Mesothelial cell of epicardium (in vitro differentiated cells): ENCODE measurements around the gene TCP11. TPM values are rescaled to one million over a fixed set of nuclear protein-coding genes. Genes with fewer than 3 reads are reported as not detected.

Experiments
- DNase-seq, 2 experiments: peaks; one replicate each; pipeline ENCODE4 v3.0.0; 2021; ENCODE audit warnings: low spot score in 2 of 2; ENCODE audit not compliant: unreplicated experiment in 2 of 2
- H3K27ac Mint-ChIP-seq: 2 replicates; pipeline ENCODE4 v1.8.0; 2021; ENCODE audit warnings: mixed read lengths
- H3K27me3 Mint-ChIP-seq: 2 replicates; pipeline ENCODE4 v1.8.0; 2021; ENCODE audit warnings: low read depth, mixed read lengths
- H3K36me3 Mint-ChIP-seq: 2 replicates; pipeline ENCODE4 v1.8.0; 2021; ENCODE audit warnings: mixed read lengths
- H3K4me1 Mint-ChIP-seq: 2 replicates; pipeline ENCODE4 v1.8.0; 2021; ENCODE audit warnings: mixed read lengths
- H3K4me3 Mint-ChIP-seq: 2 replicates; pipeline ENCODE4 v1.8.0; 2021; ENCODE audit warnings: mild to moderate bottlenecking, moderate library complexity, mixed read lengths
- H3K9me3 Mint-ChIP-seq: 2 replicates; pipeline ENCODE4 v1.8.0; 2021; ENCODE audit warnings: mixed read lengths
- CTCF ChIP-seq: fragments of 200-600 bp; sonication (generic); IDR thresholded peaks from one replicate; pipeline ENCODE4 v1.5.0; 2021; ENCODE audit warnings: antibody characterized with exemption; ENCODE audit not compliant: unreplicated experiment
- total RNA-seq: library from RNA; stranded (reverse); gene quantifications from 3 replicates; pipeline ENCODE4 v1.2.1, GENCODE V29; 2021

The TCP11 gene
- total RNA-seq, 1 donor from 2014 or later, result 0.20 TPM

GRCh38 chr6:35176301-35177024, 35.3 kb upstream of the TCP11 start:
- peaks cover 41% of the 10 kb centered on the region for H3K4me1 Mint-ChIP-seq
- no peaks in the 10 kb centered on the region for H3K27me3 Mint-ChIP-seq
- no peak overlapping the region for H3K4me3 Mint-ChIP-seq
- DNase-seq, result no peak
- no peaks in the 10 kb centered on the region for H3K9me3 Mint-ChIP-seq
- H3K36me3 Mint-ChIP-seq, result no peaks in the 10 kb centered on the region
- TF ChIP-seq CTCF, result no peak
- no peak overlapping the region for H3K27ac Mint-ChIP-seq

- H3K27me3 Mint-ChIP-seq, result no peaks in the 10 kb centered on the region
- no peak for DNase-seq
- H3K9me3 Mint-ChIP-seq, result peaks cover 3% of the 10 kb centered on the region
- H3K4me3 Mint-ChIP-seq, result no peak overlapping the region
- TF ChIP-seq CTCF, result no peak
- peaks cover 27% of the 10 kb centered on the region for H3K4me1 Mint-ChIP-seq
- no peak overlapping the region for H3K27ac Mint-ChIP-seq
- H3K36me3 Mint-ChIP-seq, result no peaks in the 10 kb centered on the region
Measured at GRCh38 chr6:35174501-35174900, 33.4 kb upstream of the TCP11 start.

GRCh38 chr6:35174088-35174434, 32.9 kb upstream of the TCP11 start:
- Mint-ChIP-seq H3K36me3 (no peaks in the 10 kb centered on the region), H3K9me3 (peaks cover 3% of the 10 kb centered on the region), H3K4me3 (no peak overlapping the region), H3K27me3 (no peaks in the 10 kb centered on the region), H3K4me1 (peaks cover 24% of the 10 kb centered on the region), H3K27ac (no peak overlapping the region)
- TF ChIP-seq CTCF, result no peak
- no peak for DNase-seq

- TF ChIP-seq CTCF, result no peak
- Mint-ChIP-seq H3K27me3 (no peaks in the 10 kb centered on the region), H3K4me3 (no peak overlapping the region), H3K27ac (no peak overlapping the region), H3K9me3 (peaks cover 3% of the 10 kb centered on the region), H3K36me3 (no peaks in the 10 kb centered on the region), H3K4me1 (peaks cover 19% of the 10 kb centered on the region)
- no peak for DNase-seq
Measured at GRCh38 chr6:35173427-35174087, 32.4 kb upstream of the TCP11 start.

GRCh38 chr6:35173044-35173426, 31.9 kb upstream of the TCP11 start:
- no peak for DNase-seq
- Mint-ChIP-seq H3K27ac (no peak overlapping the region), H3K4me1 (peaks cover 14% of the 10 kb centered on the region), H3K36me3 (no peaks in the 10 kb centered on the region), H3K27me3 (no peaks in the 10 kb centered on the region), H3K9me3 (peaks cover 3% of the 10 kb centered on the region), H3K4me3 (no peak overlapping the region)
- TF ChIP-seq CTCF, result no peak
